GM21619 (cell line): ENCODE measurements around the gene PTAR1.

Experiments
- ATAC-seq: cut with Tn5 transposase; IDR thresholded peaks from one replicate; pipeline ENCODE4 v1.9.1; 2021; ENCODE audit not compliant: unreplicated experiment

PTAR1 gene

DNA sequence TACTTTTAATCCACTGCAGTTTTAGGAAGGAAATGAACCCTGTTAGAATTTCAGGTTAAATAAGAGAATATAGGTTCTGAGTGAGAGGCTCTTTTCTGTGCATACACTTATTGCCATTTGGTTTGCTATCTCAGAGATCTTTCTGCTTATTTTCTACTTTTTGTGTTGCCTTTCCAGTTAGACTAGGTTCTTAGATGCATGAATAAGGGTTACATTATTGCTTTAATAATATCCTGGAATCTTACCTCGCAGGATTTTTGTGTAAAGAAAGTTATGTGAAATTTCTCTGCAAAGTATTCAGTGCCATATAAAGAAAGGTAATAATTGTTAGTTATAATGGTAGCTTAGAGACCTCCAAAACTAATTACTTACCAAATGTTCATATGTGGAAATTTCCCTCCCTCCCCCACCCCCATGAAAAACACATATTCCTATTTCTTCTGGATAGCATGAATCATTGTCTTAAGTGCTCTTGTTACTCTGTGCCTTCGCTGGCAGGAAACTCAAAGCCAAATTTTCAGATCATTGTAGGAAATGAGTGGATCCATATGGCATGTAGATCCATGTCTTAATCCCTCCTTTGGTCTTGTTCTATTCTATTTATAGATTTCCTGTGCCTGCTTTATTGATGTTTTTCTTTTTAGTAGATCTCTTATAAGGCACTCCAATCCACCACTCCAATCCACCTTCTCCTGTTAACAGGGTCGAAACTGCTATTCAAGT lies 84.9 kb downstream of the PTAR1 start:
- ATAC-seq, result no peak

DNA sequence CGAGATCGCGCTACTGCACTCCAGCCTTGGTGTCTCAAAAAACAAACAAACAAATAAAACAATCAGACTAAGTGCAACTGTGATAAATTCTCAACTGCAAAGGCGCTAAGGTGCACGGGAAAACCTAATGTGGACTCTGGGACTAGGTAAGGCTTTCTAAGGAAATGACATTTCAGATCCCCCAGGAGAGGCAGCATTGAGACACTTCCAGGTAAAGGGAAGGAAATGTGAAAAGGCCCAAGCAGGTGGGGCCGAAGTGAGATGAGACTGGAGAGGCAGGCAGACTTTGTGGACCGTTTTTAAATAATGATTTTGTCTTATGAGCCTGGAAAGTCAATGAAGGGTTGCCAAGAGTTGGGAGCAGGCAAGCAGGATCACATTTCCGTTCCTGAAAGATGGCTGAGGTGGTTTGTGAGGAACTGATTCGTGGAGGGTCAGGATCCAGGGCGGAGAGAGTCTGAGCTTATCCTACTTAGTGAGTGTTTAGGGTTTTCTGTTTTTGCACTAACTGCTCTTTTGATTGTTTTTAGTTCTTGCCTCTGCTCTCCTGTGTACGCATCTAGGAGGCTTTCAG lies 85.6 kb downstream of the PTAR1 start:
- no peak for ATAC-seq

DNA sequence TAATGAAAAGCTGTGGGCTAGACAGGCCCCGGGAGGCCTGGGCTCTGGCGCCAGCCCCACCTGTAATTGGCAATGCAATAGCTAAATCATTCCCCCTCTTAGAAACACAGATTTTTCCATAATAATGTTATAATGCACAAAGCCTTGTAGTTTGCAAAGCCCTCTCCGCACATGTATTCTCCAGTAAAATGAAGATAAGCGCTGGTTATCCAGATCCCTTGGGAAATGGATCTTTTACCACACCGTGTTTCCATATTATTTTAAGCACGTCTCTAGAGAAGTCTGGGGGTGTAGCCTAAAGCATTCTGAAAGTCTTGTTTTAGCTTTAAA lies 86.5 kb downstream of the PTAR1 start:
- ATAC-seq, result no peak

DNA sequence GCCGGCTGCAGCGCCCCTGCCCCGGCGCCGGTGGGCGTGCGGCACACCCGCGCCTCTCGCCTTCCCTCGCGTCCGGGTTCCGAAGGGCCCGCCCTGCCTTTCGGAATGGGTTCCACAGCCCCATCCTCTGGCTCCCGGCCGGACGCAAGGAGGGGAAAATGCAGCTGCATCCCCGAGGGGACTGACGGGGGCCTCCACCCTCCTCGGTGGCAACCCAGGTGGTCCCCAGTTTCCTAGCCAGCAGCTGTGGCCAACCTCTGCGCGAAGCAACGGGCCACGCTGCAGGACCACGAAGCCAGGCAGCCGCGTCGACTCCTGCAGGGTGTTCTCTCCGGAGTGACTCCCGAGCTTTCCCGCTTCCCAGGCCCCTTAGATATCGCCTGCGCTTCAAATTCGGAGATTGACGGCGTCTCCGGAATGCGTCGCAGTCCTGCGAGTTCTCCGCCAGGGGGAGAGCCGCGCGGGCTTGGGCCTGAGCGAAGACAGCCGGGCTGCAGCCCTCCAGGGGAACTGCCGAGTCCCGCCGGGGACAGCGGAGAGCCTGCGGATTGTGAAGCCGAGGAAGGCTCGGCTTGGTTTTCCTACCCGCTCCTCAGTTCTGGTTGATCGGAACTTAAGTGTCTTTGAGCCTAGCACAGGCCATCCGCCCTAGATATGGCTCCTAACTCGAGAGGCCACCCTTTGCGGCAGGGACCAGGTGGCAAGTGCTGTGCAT lies 87.1 kb downstream of the PTAR1 start:
- ATAC-seq, result peak; percentile 90

DNA sequence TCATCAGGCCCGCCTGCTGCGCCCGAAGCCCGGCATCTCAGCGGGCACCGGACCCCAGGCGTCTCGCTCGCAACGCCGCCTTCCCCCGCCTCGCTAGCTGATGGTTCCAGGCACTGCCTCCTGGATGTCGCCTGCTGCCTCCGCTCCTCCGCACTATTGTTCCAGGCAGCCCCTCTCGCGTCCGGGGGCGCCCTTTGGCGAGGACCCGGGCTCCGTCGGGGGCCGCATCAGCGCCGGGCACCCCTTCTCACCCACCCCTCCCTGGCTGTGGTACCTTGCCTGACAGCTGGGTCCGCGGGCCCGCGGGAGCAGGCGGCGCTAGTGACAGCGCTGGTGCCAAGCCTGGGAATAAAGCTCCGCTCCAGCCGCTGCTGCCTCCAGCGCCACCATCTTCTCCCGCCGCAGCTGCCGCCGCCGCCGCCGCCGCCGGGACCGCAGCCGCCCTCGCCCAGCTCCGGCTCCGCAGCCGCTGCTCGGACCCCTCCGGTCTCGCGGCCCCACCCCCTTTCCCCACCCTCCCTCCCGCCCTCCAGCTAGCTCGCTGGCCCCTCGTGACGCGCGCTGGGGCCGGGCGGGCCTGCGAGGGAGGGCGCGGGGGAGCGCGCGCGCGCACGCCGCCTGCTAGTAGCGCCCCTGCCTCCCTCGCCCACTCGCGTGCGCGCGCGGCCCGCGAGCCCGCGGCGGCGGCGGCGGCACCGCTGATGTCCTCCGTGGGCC lies 87.8 kb downstream of the PTAR1 start, which contains the start of gene APBA1:
APBA1 (minus strand) TSS at position 493 of the 717 bp plus-strand sequence.
- peak; percentile 27 for ATAC-seq

DNA sequence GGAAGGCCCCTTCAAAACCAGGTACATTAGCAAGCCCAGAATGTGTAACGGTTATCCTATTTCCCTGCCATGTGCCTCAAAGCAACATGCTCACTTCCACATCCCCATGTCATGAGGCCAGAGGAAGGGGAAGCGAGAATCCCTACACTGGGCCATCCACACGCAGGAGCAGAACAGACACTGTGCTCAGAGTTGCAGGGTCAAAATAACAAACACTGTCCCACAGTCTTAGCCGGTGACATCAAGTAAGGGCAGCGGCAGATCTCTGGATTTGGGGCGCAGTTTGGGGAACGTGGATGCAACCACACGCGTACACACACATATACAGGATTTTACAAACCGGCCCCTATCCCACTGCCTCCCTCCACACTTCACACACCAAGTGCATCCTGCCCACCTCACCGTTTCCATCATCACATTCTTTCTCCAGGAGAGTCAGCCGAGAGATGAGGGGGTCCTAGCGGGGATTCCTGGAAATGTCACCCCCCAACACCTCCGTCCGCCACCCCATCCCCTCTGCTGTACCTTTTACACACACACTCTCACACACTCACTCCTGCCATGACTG lies 88.4 kb downstream of the PTAR1 start:
- ATAC-seq, result no peak

DNA sequence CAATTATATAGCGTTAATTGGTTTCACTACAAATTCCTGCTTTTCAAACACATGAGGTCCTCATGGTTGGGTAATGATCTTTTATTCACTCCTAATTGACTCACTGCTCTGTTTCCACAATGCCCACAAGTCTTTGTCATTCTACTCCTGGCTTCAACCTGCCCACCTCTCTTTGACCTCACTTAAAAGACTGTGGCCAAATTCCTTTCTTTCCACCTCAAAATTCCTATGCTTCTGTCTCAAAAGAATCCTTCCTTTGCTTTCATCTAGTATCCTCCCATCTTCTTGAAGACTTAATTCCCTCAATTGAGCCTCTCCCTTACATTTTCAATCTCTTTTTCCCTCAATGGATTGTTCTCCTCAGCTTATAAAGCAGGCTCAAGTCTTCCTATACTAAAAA lies 92.5 kb downstream of the PTAR1 start:
- ATAC-seq, result no peak

DNA sequence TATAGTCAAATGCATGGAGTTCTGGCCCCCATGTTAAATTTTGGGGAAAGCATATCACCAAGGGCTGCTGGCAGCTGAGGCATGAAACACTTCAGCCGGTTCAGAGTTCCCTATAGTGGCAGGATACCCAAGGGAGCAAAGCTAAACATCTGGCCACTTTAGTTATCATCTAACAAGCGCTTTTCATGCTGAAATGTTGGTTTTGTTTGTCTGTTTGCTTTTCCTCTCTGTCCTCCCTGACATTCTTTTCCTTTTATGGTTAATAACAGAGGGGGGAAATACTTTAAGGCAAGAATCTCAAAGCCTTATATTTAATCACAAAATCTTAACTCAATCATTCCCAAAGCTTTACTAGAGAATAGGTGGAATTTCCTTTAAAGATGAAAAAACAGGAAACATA lies 99.5 kb downstream of the PTAR1 start:
- ATAC-seq, result no peak
